Stimulated activated CD4-positive, alpha-beta T cell treated with anti-CD3 and anti-CD28 coated beads, TNF-alpha, amount 100 ng/mL, for 48 hours (primary cell): Measurements from ENCODE around the gene ZNF644.

ENCODE experiments used
- DNase-seq, 3 donors: peaks; one replicate each; pipeline ENCODE4 v3.0.0-alpha.2; 2020; ENCODE audit warnings: low read depth in 3 of 3

Gene ZNF644

GRCh38 chr1:90989302-90989701 lies 32.5 kb downstream of the ZNF644 start:
- DNase-seq = no peak

GRCh38 chr1:90987841-90988240 lies 34.0 kb downstream of the ZNF644 start:
- no peak for DNase-seq

- DNase-seq = no peak
Measured at GRCh38 chr1:90986953-90987352, 34.9 kb downstream of the ZNF644 start.

- DNase-seq = no peak
Measured at GRCh38 chr1:90977522-90977921, 44.3 kb downstream of the ZNF644 start.

- no peak for DNase-seq
Measured at GRCh38 chr1:90973897-90974798, 47.7 kb downstream of the ZNF644 start.

- no peak for DNase-seq
Measured at GRCh38 chr1:90970208-90970607, 51.6 kb downstream of the ZNF644 start.

- no peak for DNase-seq
Measured at GRCh38 chr1:90969241-90969640, 52.6 kb downstream of the ZNF644 start.

GRCh38 chr1:90964444-90965035 lies 57.3 kb downstream of the ZNF644 start:
- DNase-seq = no peak

GRCh38 chr1:90963651-90964050 lies 58.2 kb downstream of the ZNF644 start:
- no peak for DNase-seq

- no peak for DNase-seq
Measured at GRCh38 chr1:90963236-90963635, 58.6 kb downstream of the ZNF644 start.

- DNase-seq = no peak
Measured at GRCh38 chr1:90959352-90960206, 62.3 kb downstream of the ZNF644 start.

GRCh38 chr1:90957497-90957896 lies 64.3 kb downstream of the ZNF644 start:
- no peak for DNase-seq

- no peak for DNase-seq
Measured at GRCh38 chr1:90955769-90956168, 66.1 kb downstream of the ZNF644 start.

- no peak for DNase-seq
Measured at GRCh38 chr1:90952906-90953305, 68.9 kb downstream of the ZNF644 start.

- DNase-seq = no peak
Measured at GRCh38 chr1:90951009-90951408, 70.8 kb downstream of the ZNF644 start.

- DNase-seq = no peak
Measured at GRCh38 chr1:90948301-90948700, 73.5 kb downstream of the ZNF644 start.

GRCh38 chr1:90946630-90947029 lies 75.2 kb downstream of the ZNF644 start:
- no peak for DNase-seq

GRCh38 chr1:90945287-90945686 lies 76.5 kb downstream of the ZNF644 start:
- no peak for DNase-seq

- no peak for DNase-seq
Measured at GRCh38 chr1:90943966-90944365, 77.9 kb downstream of the ZNF644 start.

- DNase-seq = no peak
Measured at GRCh38 chr1:90940746-90941145, 81.1 kb downstream of the ZNF644 start.

GRCh38 chr1:90936731-90937130 lies 85.1 kb downstream of the ZNF644 start:
- no peak for DNase-seq

GRCh38 chr1:90936061-90936460 lies 85.8 kb downstream of the ZNF644 start:
- no peak for DNase-seq
